HG02981 (cell line): Measurements from ENCODE around the gene RSKR.
A peak's percentile ranks its signal among the peaks of the same experiment; 100 is the strongest.
"Not testable (repeated sequence)": the region's sequence is repeated elsewhere in the genome, so short reads cannot be mapped to it uniquely, and the experiment has no call there.

Source experiments
- ATAC-seq: cut with Tn5 transposase; IDR thresholded peaks from one replicate; pipeline ENCODE4 v1.9.1; 2021; ENCODE audit warnings: mild to moderate bottlenecking, moderate library complexity; ENCODE audit not compliant: unreplicated experiment

RSKR gene

GRCh38 chr17:28579526-28579925 lies 34.5 kb downstream of the RSKR start:
- no peak for ATAC-seq

- ATAC-seq = no peak
Observed at GRCh38 chr17:28578246-28579195, 35.5 kb downstream of the RSKR start.

- no peak for ATAC-seq
Observed at GRCh38 chr17:28577466-28577824, 36.5 kb downstream of the RSKR start.

GRCh38 chr17:28576758-28577465 lies 37.1 kb downstream of the RSKR start, which contains the start of gene ALDOC:
Gene ALDOC, minus strand, starts transcription at chr17:28576895. Its CDS starts 1,363 bp downstream, at chr17:28575532.
- ATAC-seq = peak; percentile 84

- ATAC-seq = not testable (repeated sequence)
Observed at GRCh38 chr17:28576016-28576415, 38.0 kb downstream of the RSKR start.

GRCh38 chr17:28575126-28575795 lies 38.7 kb downstream of the RSKR start:
- ATAC-seq = no peak

- no peak for ATAC-seq
Observed at GRCh38 chr17:28574526-28574925, 39.5 kb downstream of the RSKR start.

GRCh38 chr17:28573966-28574480 lies 40.0 kb downstream of the RSKR start:
- no peak for ATAC-seq

GRCh38 chr17:28573521-28573920 lies 40.5 kb downstream of the RSKR start:
- no peak for ATAC-seq

- ATAC-seq = no peak
Observed at GRCh38 chr17:28573040-28573380, 41.0 kb downstream of the RSKR start.

GRCh38 chr17:28572259-28573039 lies 41.5 kb downstream of the RSKR start:
- no peak for ATAC-seq

GRCh38 chr17:28571361-28572122 lies 42.4 kb downstream of the RSKR start, which contains the start of gene PIGS:
Gene PIGS, minus strand, starts transcription at chr17:28571524. Its CDS starts 28 bp downstream, at chr17:28571496.
- peak; percentile 81 for ATAC-seq

GRCh38 chr17:28570716-28571360 lies 43.1 kb downstream of the RSKR start:
- peak; percentile 24 for ATAC-seq

- no peak for ATAC-seq
Observed at GRCh38 chr17:28569446-28569845, 44.5 kb downstream of the RSKR start.

- ATAC-seq = no peak
Observed at GRCh38 chr17:28567604-28568003, 46.4 kb downstream of the RSKR start.

- no peak for ATAC-seq
Observed at GRCh38 chr17:28563475-28563874, 50.5 kb downstream of the RSKR start.
